ENCODE results near the gene CNTLN. TPM values are rescaled to one million over a fixed set of nuclear protein-coding genes. Genes with fewer than 3 reads are reported as not detected.

Gene CNTLN
- total and polyA plus RNA-seq, 2 of the 13 experiments (the other 11 are each of a cell fraction or from before 2014, with no cell fraction given) = 1.5 to 5.7 TPM

DNA sequence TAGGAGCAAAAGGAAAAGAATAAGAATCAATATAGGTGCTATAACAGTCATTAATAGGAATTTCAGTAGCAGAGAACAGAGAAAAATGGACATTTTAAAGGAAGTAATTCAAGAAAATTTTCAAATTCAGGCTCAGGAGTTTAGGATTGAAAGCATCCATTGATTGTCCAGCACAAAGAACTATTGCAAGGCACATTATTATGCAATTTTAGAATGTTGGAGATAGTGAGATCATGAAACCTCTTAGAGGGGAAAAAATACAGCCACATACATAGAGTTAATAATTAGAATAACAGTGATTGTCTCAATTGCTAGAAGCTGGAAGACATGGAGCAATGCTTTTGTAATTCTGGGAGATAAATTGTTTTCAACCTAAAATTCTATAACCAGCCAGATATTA, 31.5 kb downstream of the CNTLN start (continued):
- TF ChIP-seq, protein P1, sequence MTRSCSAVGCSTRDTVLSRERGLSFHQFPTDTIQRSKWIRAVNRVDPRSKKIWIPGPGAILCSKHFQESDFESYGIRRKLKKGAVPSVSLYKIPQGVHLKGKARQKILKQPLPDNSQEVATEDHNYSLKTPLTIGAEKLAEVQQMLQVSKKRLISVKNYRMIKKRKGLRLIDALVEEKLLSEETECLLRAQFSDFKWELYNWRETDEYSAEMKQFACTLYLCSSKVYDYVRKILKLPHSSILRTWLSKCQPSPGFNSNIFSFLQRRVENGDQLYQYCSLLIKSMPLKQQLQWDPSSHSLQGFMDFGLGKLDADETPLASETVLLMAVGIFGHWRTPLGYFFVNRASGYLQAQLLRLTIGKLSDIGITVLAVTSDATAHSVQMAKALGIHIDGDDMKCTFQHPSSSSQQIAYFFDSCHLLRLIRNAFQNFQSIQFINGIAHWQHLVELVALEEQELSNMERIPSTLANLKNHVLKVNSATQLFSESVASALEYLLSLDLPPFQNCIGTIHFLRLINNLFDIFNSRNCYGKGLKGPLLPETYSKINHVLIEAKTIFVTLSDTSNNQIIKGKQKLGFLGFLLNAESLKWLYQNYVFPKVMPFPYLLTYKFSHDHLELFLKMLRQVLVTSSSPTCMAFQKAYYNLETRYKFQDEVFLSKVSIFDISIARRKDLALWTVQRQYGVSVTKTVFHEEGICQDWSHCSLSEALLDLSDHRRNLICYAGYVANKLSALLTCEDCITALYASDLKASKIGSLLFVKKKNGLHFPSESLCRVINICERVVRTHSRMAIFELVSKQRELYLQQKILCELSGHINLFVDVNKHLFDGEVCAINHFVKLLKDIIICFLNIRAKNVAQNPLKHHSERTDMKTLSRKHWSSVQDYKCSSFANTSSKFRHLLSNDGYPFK (CRISPR knock-in tag; IDR thresholded peaks at IDR 0.05; ENCODE audit: borderline replicate concordance) = no peak
- TF ChIP-seq RFXANK (CRISPR knock-in tag; IDR thresholded peaks at IDR 0.05) (no peak), TMF1 (CRISPR knock-in tag; IDR thresholded peaks at IDR 0.05; ENCODE audit: low read depth) (no peak), ZSCAN25 (CRISPR knock-in tag; IDR thresholded peaks at IDR 0.05) (no peak), IKZF4 (CRISPR knock-in tag; IDR thresholded peaks at IDR 0.05; ENCODE audit: borderline replicate concordance, low read depth, not compliant biosample characterization) (no peak), ZNF646 (CRISPR knock-in tag; IDR thresholded peaks at IDR 0.05) (no peak)
